Activated CD8-positive, alpha-beta T cell treated with anti-CD3 and anti-CD28 coated beads for 36 hours (primary cell): ENCODE measurements around the gene FOXN3. TPM values are rescaled to one million over a fixed set of nuclear protein-coding genes. Genes with fewer than 3 reads are reported as not detected.
"Not testable (repeated sequence)": the region's sequence is repeated elsewhere in the genome, so short reads cannot be mapped to it uniquely, and the experiment has no call there.

Experiments
- ATAC-seq: fragments of 200-7000 bp; cut with Tn5 transposase; one replicate; pipeline ENCODE4 v1.10.0; 2021; ENCODE audit warnings: mild to moderate bottlenecking, moderate library complexity
- CTCF ChIA-PET: fragments of 350-600 bp; sonication (Branson Sonifier 250); formaldehyde crosslinking; loops from one replicate; lab custom pipeline; 2021; ENCODE audit warnings: antibody characterized with exemption; lab: Charles Lee
- POLR2A ChIA-PET: fragments of 350-600 bp; sonication (Branson Sonifier 250); formaldehyde crosslinking; loops from one replicate; lab custom pipeline; 2021; ENCODE audit warnings: antibody characterized with exemption; lab: Charles Lee
- DNase-seq: peaks from one replicate; pipeline ENCODE4 v3.0.0-alpha.2; 2020
- H3K27ac Mint-ChIP-seq: one replicate; pipeline ENCODE4 v1.8.0; 2021; ENCODE audit warnings: mild to moderate bottlenecking, mixed read lengths
- H3K27me3 Mint-ChIP-seq: one replicate; pipeline ENCODE4 v1.8.0; 2021; ENCODE audit warnings: mixed read lengths
- H3K36me3 Mint-ChIP-seq: one replicate; pipeline ENCODE4 v1.8.0; 2021; ENCODE audit warnings: low read depth, mixed read lengths
- H3K4me1 Mint-ChIP-seq: one replicate; pipeline ENCODE4 v1.8.0; 2021; ENCODE audit warnings: low read depth, mixed read lengths
- H3K4me3 Mint-ChIP-seq: one replicate; pipeline ENCODE4 v1.8.0; 2021; ENCODE audit warnings: mild to moderate bottlenecking, moderate library complexity, mixed read lengths
- H3K9me3 Mint-ChIP-seq: one replicate; pipeline ENCODE4 v1.8.0; 2021; ENCODE audit warnings: mixed read lengths
- CTCF ChIP-seq: fragments of 200-600 bp; IDR thresholded peaks from one replicate; pipeline ENCODE4 v1.8.0; 2022; ENCODE audit warnings: antibody characterized with exemption, mild to moderate bottlenecking
- intact Hi-C: fragments of 100-400 bp; cut with micrococcal nuclease; formaldehyde crosslinking; loops from one replicate; pipeline ENCODE4 v1.10.0; 2022
- total RNA-seq, 2 experiments: library from RNA; stranded (reverse); gene quantifications; one replicate each; pipeline ENCODE4 v1.2.3, GENCODE V29; 2021

Gene FOXN3
- total RNA-seq, 2 experiments from 2014 or later = 83.4 to 85.0 TPM

- intact Hi-C loops = no loop called here
- no peaks in the 10 kb centered on the region for H3K27me3 Mint-ChIP-seq
- H3K36me3 Mint-ChIP-seq = peaks cover 49% of the 10 kb centered on the region
- ATAC-seq (peak; percentile 34), DNase-seq (no peak)
- TF ChIP-seq CTCF = no peak
- CTCF ChIA-PET = interaction anchor here (1.2 to 2.2 kb wide), 3 partner anchors 12 to 124 kb away, joined by 3 to 5 read pairs (median 4); no protein-coding TSS in a partner anchor
- peak overlapping the region; percentile 64 for H3K27ac Mint-ChIP-seq
- H3K9me3 Mint-ChIP-seq = peaks cover 6% of the 10 kb centered on the region
- POLR2A ChIA-PET = interaction anchor here (0.8 to 1.0 kb wide), 3 partner anchors 98 to 201 kb away, joined by 3 read pairs; no protein-coding TSS in a partner anchor
- H3K4me3 Mint-ChIP-seq = no peak overlapping the region
- peaks cover 31% of the 10 kb centered on the region for H3K4me1 Mint-ChIP-seq
These were observed 252.6 kb downstream of the FOXN3 start for GRCh38 chr14:89164168-89165073.

- no peak for ATAC-seq
- intact Hi-C loops = no loop called here
- CTCF ChIA-PET = no interaction called here
- no peak for DNase-seq
- Mint-ChIP-seq H3K27me3 (no peaks in the 10 kb centered on the region), H3K36me3 (peaks cover 37% of the 10 kb centered on the region), H3K27ac (no peak overlapping the region), H3K9me3 (no peaks in the 10 kb centered on the region), H3K4me1 (peaks cover 28% of the 10 kb centered on the region), H3K4me3 (no peak overlapping the region)
- TF ChIP-seq CTCF = no peak
- POLR2A ChIA-PET = no interaction called here
These were observed 253.9 kb downstream of the FOXN3 start for GRCh38 chr14:89163031-89163636.

- no peaks in the 10 kb centered on the region for H3K9me3 Mint-ChIP-seq
- ChIA-PET POLR2A (no interaction called here), CTCF (no interaction called here)
- no peaks in the 10 kb centered on the region for H3K27me3 Mint-ChIP-seq
- DNase-seq = no peak
- intact Hi-C loops = no loop called here
- no peak overlapping the region for H3K27ac Mint-ChIP-seq
- TF ChIP-seq CTCF = no peak
- no peak for ATAC-seq
- H3K36me3 Mint-ChIP-seq = peaks cover 33% of the 10 kb centered on the region
- peaks cover 28% of the 10 kb centered on the region for H3K4me1 Mint-ChIP-seq
- H3K4me3 Mint-ChIP-seq = no peak overlapping the region
These were observed 254.4 kb downstream of the FOXN3 start for GRCh38 chr14:89162586-89162985.

- H3K27me3 Mint-ChIP-seq = no peaks in the 10 kb centered on the region
- no peak overlapping the region for H3K4me3 Mint-ChIP-seq
- intact Hi-C loops = no loop called here
- no peaks in the 10 kb centered on the region for H3K9me3 Mint-ChIP-seq
- DNase-seq (no peak), ATAC-seq (no peak)
- H3K4me1 Mint-ChIP-seq = peaks cover 10% of the 10 kb centered on the region
- ChIA-PET CTCF (no interaction called here), POLR2A (no interaction called here)
- TF ChIP-seq CTCF = no peak
- peaks cover 31% of the 10 kb centered on the region for H3K36me3 Mint-ChIP-seq
- H3K27ac Mint-ChIP-seq = no peak overlapping the region
These were observed 256.6 kb downstream of the FOXN3 start for GRCh38 chr14:89160437-89160836.

GRCh38 chr14:89158701-89159100 lies 258.3 kb downstream of the FOXN3 start:
- Mint-ChIP-seq H3K4me1 (no peaks in the 10 kb centered on the region), H3K27me3 (no peaks in the 10 kb centered on the region), H3K9me3 (no peaks in the 10 kb centered on the region), H3K27ac (no peak overlapping the region), H3K4me3 (no peak overlapping the region), H3K36me3 (peaks cover 25% of the 10 kb centered on the region)
- no peak for TF ChIP-seq CTCF
- intact Hi-C loops = no loop called here
- ATAC-seq (no peak), DNase-seq (no peak)
- ChIA-PET CTCF (interaction anchor here (1.5 kb wide), 1 partner anchor 814 kb away, joined by 3 read pairs; no protein-coding TSS in a partner anchor), POLR2A (no interaction called here)

GRCh38 chr14:89158104-89158503 lies 258.9 kb downstream of the FOXN3 start:
- H3K4me3 Mint-ChIP-seq, ATAC-seq, H3K9me3 Mint-ChIP-seq, CTCF ChIA-PET, H3K27ac Mint-ChIP-seq, POLR2A ChIA-PET, intact Hi-C loops, H3K27me3 Mint-ChIP-seq, DNase-seq, H3K4me1 Mint-ChIP-seq: not testable (repeated sequence)
- peaks cover 25% of the 10 kb centered on the region for H3K36me3 Mint-ChIP-seq
